Left ventricle myocardium superior (tissue), 1 donor: ENCODE measurements around the gene RHO. TPM values are rescaled to one million over a fixed set of nuclear protein-coding genes. Genes with fewer than 3 reads are reported as not detected.

Experiments
- total RNA-seq: library from RNA; stranded (reverse); fragmentation: NEBNext Ultra II Directional; extraction: Animal tissue kit (Norgen Biotek cat#: 25700); gene quantifications from one replicate; pipeline ENCODE4 v1.2.1, GENCODE V29; 2021
- donor health status: DM: no; HTN: yes; CAD: no; lungs with severe emphysema.

The RHO gene
- total RNA-seq, 1 donor from 2014 or later: not detected

Other genes starting within 250 kb of the RHO start
- 34.9 TPM for gene HMCES, start 249.8 kb upstream of the RHO start, total RNA-seq
- gene EFCAB12, start 100.0 kb upstream of the RHO start, total RNA-seq: not detected
- gene MBD4, start 88.7 kb upstream of the RHO start, total RNA-seq: 19.8 TPM
- 16.8 TPM for gene IFT122, start 88.4 kb upstream of the RHO start, total RNA-seq
- gene H1-8, start 14.5 kb downstream of the RHO start, total RNA-seq: not detected
- gene PLXND1, start 78.0 kb downstream of the RHO start, total RNA-seq: 56.6 TPM